IMR-90 (cell line): ENCODE results near the gene RAP1GAP2. TPM values are rescaled to one million over a fixed set of nuclear protein-coding genes. Genes with fewer than 3 reads are reported as not detected.

Experiments
- ATAC-seq: fragments of 200-7000 bp; cut with Tn5 transposase; 2 replicates; pipeline ENCODE4 v1.9.1; 2020; ENCODE audit warnings: low read depth, mild to moderate bottlenecking, moderate library complexity
- BruUV-seq: library from RNA; stranded (reverse); fragments of 400-500 nt; replicated peaks from 2 replicates; lab custom pipeline; 2021; lab: Mats Ljungman, UMichigan
- CTCF ChIA-PET: fragments of 300-600 bp; formaldehyde crosslinking; extraction: SDS; loops from one replicate; lab custom pipeline; 2021; ENCODE audit warnings: antibody characterized with exemption; lab: Yijun Ruan, JAX
- POLR2A ChIA-PET: fragments of 300-600 bp; sonication (Branson Sonifier 250); formaldehyde crosslinking; loops from one replicate; lab custom pipeline; 2022; ENCODE audit warnings: antibody characterized with exemption; ENCODE audit not compliant: unreplicated experiment; lab: Charles Lee
- DNase-seq: peaks from one replicate; pipeline ENCODE4 v3.0.0; 2013
- H2AFZ ChIP-seq: replicated peaks from 2 replicates; pipeline ENCODE3; 2013; ENCODE audit warnings: low read length, mild to moderate bottlenecking; ENCODE audit not compliant: poor library complexity
- H2AK5ac ChIP-seq: 2 replicates; pipeline ENCODE4 v1.6.1; 2013; ENCODE audit warnings: low read depth, low read length, inconsistent platforms
- H2AK9ac ChIP-seq: replicated peaks from 2 replicates; pipeline ENCODE3; 2013; ENCODE audit warnings: mild to moderate bottlenecking, low read depth, low read length, moderate library complexity; ENCODE audit not compliant: poor library complexity
- H2BK120ac ChIP-seq: 2 replicates; pipeline ENCODE4 v1.6.1; 2013; ENCODE audit warnings: low read depth, low read length, inconsistent platforms
- H2BK15ac ChIP-seq: 3 replicates; pipeline ENCODE4 v1.6.1; 2013; ENCODE audit warnings: low read depth, low read length, inconsistent platforms
- H2BK20ac ChIP-seq: 2 replicates; pipeline ENCODE4 v1.6.1; 2013; ENCODE audit warnings: low read depth, mild to moderate bottlenecking, inconsistent platforms, low read length, moderate library complexity
- H2BK5ac ChIP-seq: 2 replicates; pipeline ENCODE4 v1.6.1; 2013; ENCODE audit warnings: mild to moderate bottlenecking, low read depth, low read length, inconsistent platforms; ENCODE audit not compliant: poor library complexity, severe bottlenecking
- H3K14ac ChIP-seq: replicated peaks from 2 replicates; pipeline ENCODE4 v1.6.1; 2013; ENCODE audit warnings: low read depth, low read length, inconsistent platforms
- H3K18ac ChIP-seq: 2 replicates; pipeline ENCODE4 v1.6.1; 2013; ENCODE audit warnings: low read depth, low read length, control low read depth
- H3K23ac ChIP-seq: 2 replicates; pipeline ENCODE4 v1.6.1; 2013; ENCODE audit warnings: low read depth, low read length, inconsistent platforms
- H3K27ac ChIP-seq: 2 replicates; pipeline ENCODE4 v1.5.1; 2013; ENCODE audit warnings: mild to moderate bottlenecking, control low read depth, low read length; ENCODE audit not compliant: insufficient read depth
- H3K27me3 ChIP-seq: 2 replicates; pipeline ENCODE4 v1.6.1; 2013; ENCODE audit warnings: low read length; ENCODE audit not compliant: control insufficient read depth, insufficient read depth
- H3K36me3 ChIP-seq: 2 replicates; pipeline ENCODE4 v1.6.1; 2013; ENCODE audit warnings: low read length, mixed read lengths; ENCODE audit not compliant: control insufficient read depth, insufficient read depth
- H3K4ac ChIP-seq: 2 replicates; pipeline ENCODE4 v1.6.1; 2013; ENCODE audit warnings: low read depth, low read length, inconsistent platforms
- H3K4me1 ChIP-seq: 2 replicates; pipeline ENCODE4 v1.6.1; 2013; ENCODE audit warnings: low read length, mixed read lengths; ENCODE audit not compliant: control insufficient read depth, insufficient read depth
- H3K4me2 ChIP-seq: 2 replicates; pipeline ENCODE4 v1.6.1; 2013; ENCODE audit warnings: low read depth, mild to moderate bottlenecking, control low read depth, low read length, moderate library complexity
- H3K4me3 ChIP-seq: 2 replicates; pipeline ENCODE4 v1.5.1; 2013; ENCODE audit warnings: low read depth, mild to moderate bottlenecking, control low read depth, low read length, moderate library complexity; ENCODE audit not compliant: insufficient read depth
- H3K56ac ChIP-seq: 2 replicates; pipeline ENCODE4 v1.6.1; 2013; ENCODE audit warnings: low read length, inconsistent platforms; ENCODE audit not compliant: insufficient read depth; ENCODE audit errors: extremely low read depth
- H3K79me1 ChIP-seq, 2 experiments: 2 replicates each; pipeline ENCODE4 v1.6.1; 2013; ENCODE audit warnings: low read length in 2 of 2, inconsistent platforms in 1 of 2, low read depth in 1 of 2
- H3K9ac ChIP-seq: 2 replicates; pipeline ENCODE4 v1.6.1; 2013; ENCODE audit warnings: low read depth, low read length, control low read depth
- H3K9me1 ChIP-seq: 2 replicates; pipeline ENCODE4 v1.6.1; 2013; ENCODE audit warnings: low read length, inconsistent platforms; ENCODE audit not compliant: insufficient read depth
- H3K9me3 ChIP-seq: 2 replicates; pipeline ENCODE4 v1.6.1; 2013; ENCODE audit warnings: low read length; ENCODE audit not compliant: control insufficient read depth, insufficient read depth
- H4K20me1 ChIP-seq: 2 replicates; pipeline ENCODE4 v1.6.1; 2013; ENCODE audit warnings: low read length, inconsistent platforms; ENCODE audit not compliant: insufficient read depth
- H4K5ac ChIP-seq: 2 replicates; pipeline ENCODE4 v1.6.1; 2013; ENCODE audit warnings: mild to moderate bottlenecking, low read depth, low read length, control low read depth
- H4K8ac ChIP-seq, 2 experiments: 2 replicates each; pipeline ENCODE4 v1.6.1; 2013; ENCODE audit warnings: low read depth in 2 of 2, low read length in 2 of 2, control low read depth in 1 of 2, inconsistent platforms in 1 of 2
- H4K91ac ChIP-seq: 2 replicates; pipeline ENCODE4 v1.6.1; 2013; ENCODE audit warnings: low read depth, low read length, inconsistent platforms; ENCODE audit not compliant: insufficient read depth
- CEBPB ChIP-seq: IDR thresholded peaks from 2 replicates; pipeline ENCODE4 v1.6.1; 2012; ENCODE audit warnings: low read depth, low read length, improper control_type of control experiment
- CTCF ChIP-seq: conservative IDR thresholded peaks from 2 replicates; pipeline ENCODE4 v1.5.1; 2012; ENCODE audit warnings: mild to moderate bottlenecking, low read depth, low read length, improper control_type of control experiment
- FOS ChIP-seq: fragments of 150-350 bp; IDR thresholded peaks from 2 replicates; pipeline ENCODE4 v1.6.1; 2016; ENCODE audit warnings: low read depth, low read length
- RAD21 ChIP-seq: IDR thresholded peaks from 2 replicates; pipeline ENCODE4 v1.6.1; 2012; ENCODE audit warnings: low read length, improper control_type of control experiment
- RCOR1 ChIP-seq: IDR thresholded peaks from 2 replicates; pipeline ENCODE4 v1.6.1; 2012; ENCODE audit warnings: mild to moderate bottlenecking, low read length, improper control_type of control experiment; ENCODE audit not compliant: insufficient replicate concordance
- SMC3 ChIP-seq: fragments of 150-350 bp; IDR thresholded peaks from 2 replicates; pipeline ENCODE4 v1.6.1; 2016; ENCODE audit warnings: low read depth, mild to moderate bottlenecking, antibody characterized with exemption, low read length, moderate library complexity
- WGBS, 2 experiments: methylation state at CpG; one replicate each; pipeline versions ENCODE4 v1.1.5 to v1.1.7; 2013; ENCODE audit warnings: missing lambda C conversion rate in 2 of 2; ENCODE audit not compliant: insufficient read length in 1 of 2; ENCODE audit errors: extremely low coverage in 2 of 2; 5-methylcytosine and 5-hydroxymethylcytosine counted together
- dilution Hi-C: fragments of 300-500 bp; cut with HindIII; formaldehyde crosslinking; loops from one replicate; pipeline ENCODE4 v1.14.3; 2018; ENCODE audit warnings: low sequenced_read_pairs; ENCODE audit not compliant: unreplicated experiment
- in situ Hi-C: fragments of 300-500 bp; cut with MboI; formaldehyde crosslinking; loops from 3 replicates; pipeline ENCODE4 v1.14.3; 2019; ENCODE audit warnings: low sequenced_read_pairs, inconsistent platforms, mixed read lengths
- intact Hi-C: fragments of 100-400 bp; cut with micrococcal nuclease; formaldehyde crosslinking; loops from 2 replicates; pipeline ENCODE4 v1.10.0; 2022
- polyA plus RNA-seq, 3 experiments: library from polyadenylated mRNA; depleted of rRNA; stranded (reverse); fragments of >200 nt; gene quantifications; 2 replicates each; pipeline ENCODE4 v1.2.3, GENCODE V29; 2012; ENCODE audit warnings: low replicate concordance in 1 of 3
- total RNA-seq: library from RNA; depleted of rRNA; stranded (reverse); fragments of >200 nt; gene quantifications from 2 replicates; pipeline ENCODE4 v1.2.3, GENCODE V29; 2012

Gene RAP1GAP2
- total and polyA plus RNA-seq, 2 of the 4 experiments (the other 2 are of a cell fraction): 5.7 to 7.5 TPM

GRCh38 chr17:3012926-3013581, 216.8 kb downstream of the RAP1GAP2 start:
- Histone ChIP-seq H3K9me3 (no peaks in the 10 kb centered on the region), H3K9me1 (no peaks in the 10 kb centered on the region), H2BK20ac (no peak overlapping the region), H2BK15ac (no peak overlapping the region), H3K27me3 (no peaks in the 10 kb centered on the region), H2BK120ac (peak overlapping the region; percentile 19; the same call in 1 of the 2 replicates), H3K18ac (no peak overlapping the region), H3K9ac (no peak overlapping the region), H2AK5ac (0 out of 2 replicates have a peak overlapping the region, but pooled peaks have one; percentile 4), H2AK9ac (peak overlapping the region; percentile 77), H2BK5ac (no peak overlapping the region), H4K5ac (no peak overlapping the region), H3K27ac (no peak overlapping the region), H3K4me1 (0 out of 2 replicates have a peak, but pooled peaks cover 2% of the 10 kb centered on the region), H3K23ac (0 out of 2 replicates have a peak overlapping the region, but pooled peaks have one; percentile 67), H3K4ac (no peak overlapping the region), H4K91ac (no peak overlapping the region), H3K79me1 (no peaks in the 10 kb centered on the region), H4K20me1 (no peaks in the 10 kb centered on the region), H3K14ac (no peak overlapping the region; the same call in 1 of the 2 replicates), H3K4me2 (no peak overlapping the region), H3K4me3 (no peak overlapping the region), H3K56ac (no peak overlapping the region), H3K36me3 (no peaks in the 10 kb centered on the region), H2AFZ (peak overlapping the region; percentile 70), H4K8ac (0 out of 4 replicates have a peak overlapping the region, but pooled peaks of 1 of the 2 experiments have one; percentile 5)
- POLR2A ChIA-PET: no interaction called here
- intact Hi-C loops: loop anchor here (1.0 to 2.0 kb wide), 2 partner anchors 164 to 185 kb away; no protein-coding TSS in a partner anchor
- WGBS, 2 experiments: no CpG with 5 or more reads among the region's 21 CpGs
- TF ChIP-seq CTCF: peak; percentile 57
- TF ChIP-seq RCOR1: no peak
- peak; percentile 59; the same call in 1 of the 2 replicates for TF ChIP-seq SMC3
- TF ChIP-seq RAD21: peak; percentile 78
- no peak for TF ChIP-seq CEBPB
- no peak for TF ChIP-seq FOS
- in situ Hi-C loops: loop anchor here (10.0 kb wide), 1 partner anchor 158 kb away; no protein-coding TSS in a partner anchor
- dilution Hi-C loops: no loop called here
- ATAC-seq: peak; percentile 79
- BruUV-seq: no TSS peak
- DNase-seq: peak; percentile 40
- CTCF ChIA-PET: interaction anchor here (0.6 to 0.7 kb wide), 2 partner anchors 209 to 477 kb away, joined by 3 read pairs; no protein-coding TSS in a partner anchor
